Mucosa of descending colon (tissue), 3 donors: Measurements from ENCODE around the gene FOXN3. TPM values are rescaled to one million over a fixed set of nuclear protein-coding genes. Genes with fewer than 3 reads are reported as not detected.

ENCODE experiments used
- ATAC-seq: fragments of 200-7000 bp; cut with Tn5 transposase; one replicate; pipeline ENCODE4 v1.9.1; 2020; ENCODE audit warnings: mild to moderate bottlenecking, moderate library complexity
- DNase-seq, 3 donors: peaks; one replicate each; pipeline ENCODE4 v3.0.0-alpha.2; 2020
- H3K36me3 ChIP-seq: fragments of 200-600 bp; one replicate; pipeline ENCODE4 v1.8.0; 2021; ENCODE audit warnings: low read depth, mild to moderate bottlenecking
- H3K4me1 ChIP-seq: fragments of 200-600 bp; one replicate; pipeline ENCODE4 v1.8.0; 2021; ENCODE audit warnings: low read depth, mild to moderate bottlenecking
- H3K4me3 ChIP-seq: fragments of 200-600 bp; one replicate; pipeline ENCODE4 v1.8.0; 2021; ENCODE audit warnings: mild to moderate bottlenecking
- H3K9me3 ChIP-seq: fragments of 200-600 bp; one replicate; pipeline ENCODE4 v1.8.0; 2021; ENCODE audit warnings: mild to moderate bottlenecking
- intact Hi-C, 2 donors: fragments of 100-400 bp; cut with DNase I in 1 of 2; cut with micrococcal nuclease in 1 of 2; formaldehyde crosslinking; loops; one replicate each; pipeline versions ENCODE4 v1.11.0 to v1.11.1; 2022; cut with DNase I, micrococcal nuclease
- total RNA-seq, 3 donors: library from RNA; stranded (reverse); fragmentation: NEBNext Ultra II Directional in 2 of 3; extraction: Animal tissue kit (Norgen Biotek cat#: 25700) in 2 of 3; gene quantifications; one replicate each; pipeline versions ENCODE4 v1.2.1 to v1.2.4, GENCODE V29; 2021 to 2023
- TF ChIP-seq, protein P1 (sequence below): fragments of 200-600 bp; IDR thresholded peaks from one replicate; pipeline ENCODE4 v1.8.0; 2022; ENCODE audit warnings: antibody characterized with exemption, mild to moderate bottlenecking
- donor health status: DM: no; HTN: no; CAD: no; lungs with moderate emphysema.
- donor health status: DM: no; HTN: no; CAD: no.
- donor health status: DM: no; HTN: yes; CAD: no.

Gene FOXN3
- total RNA-seq, 3 donors from 2014 or later, result 77.4 to 154 (median 113) TPM

DNA sequence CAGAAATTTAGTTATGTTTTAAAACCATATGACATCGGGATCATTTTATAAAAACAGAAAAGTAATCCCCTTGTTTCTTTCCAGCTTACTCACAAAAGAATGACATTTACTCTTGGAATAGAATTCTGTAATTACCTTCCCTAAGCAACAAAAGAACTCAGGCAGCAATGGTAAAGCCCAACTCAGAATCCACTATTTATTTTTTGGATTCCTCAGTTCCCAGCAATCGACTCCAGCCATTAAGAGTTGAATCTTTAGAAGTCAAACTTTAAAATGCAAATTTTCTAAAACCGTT, 65.9 kb downstream of the FOXN3 start:
- intact Hi-C loops, result no loop called here
- ATAC-seq (no peak), DNase-seq (no peak)
- Histone ChIP-seq H3K4me1 (peaks cover 11% of the 10 kb centered on the region), H3K4me3 (no peak overlapping the region), H3K9me3 (no peaks in the 10 kb centered on the region), H3K36me3 (no peaks in the 10 kb centered on the region)
- TF ChIP-seq, protein P1, sequence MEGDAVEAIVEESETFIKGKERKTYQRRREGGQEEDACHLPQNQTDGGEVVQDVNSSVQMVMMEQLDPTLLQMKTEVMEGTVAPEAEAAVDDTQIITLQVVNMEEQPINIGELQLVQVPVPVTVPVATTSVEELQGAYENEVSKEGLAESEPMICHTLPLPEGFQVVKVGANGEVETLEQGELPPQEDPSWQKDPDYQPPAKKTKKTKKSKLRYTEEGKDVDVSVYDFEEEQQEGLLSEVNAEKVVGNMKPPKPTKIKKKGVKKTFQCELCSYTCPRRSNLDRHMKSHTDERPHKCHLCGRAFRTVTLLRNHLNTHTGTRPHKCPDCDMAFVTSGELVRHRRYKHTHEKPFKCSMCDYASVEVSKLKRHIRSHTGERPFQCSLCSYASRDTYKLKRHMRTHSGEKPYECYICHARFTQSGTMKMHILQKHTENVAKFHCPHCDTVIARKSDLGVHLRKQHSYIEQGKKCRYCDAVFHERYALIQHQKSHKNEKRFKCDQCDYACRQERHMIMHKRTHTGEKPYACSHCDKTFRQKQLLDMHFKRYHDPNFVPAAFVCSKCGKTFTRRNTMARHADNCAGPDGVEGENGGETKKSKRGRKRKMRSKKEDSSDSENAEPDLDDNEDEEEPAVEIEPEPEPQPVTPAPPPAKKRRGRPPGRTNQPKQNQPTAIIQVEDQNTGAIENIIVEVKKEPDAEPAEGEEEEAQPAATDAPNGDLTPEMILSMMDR, result no peak

DNA sequence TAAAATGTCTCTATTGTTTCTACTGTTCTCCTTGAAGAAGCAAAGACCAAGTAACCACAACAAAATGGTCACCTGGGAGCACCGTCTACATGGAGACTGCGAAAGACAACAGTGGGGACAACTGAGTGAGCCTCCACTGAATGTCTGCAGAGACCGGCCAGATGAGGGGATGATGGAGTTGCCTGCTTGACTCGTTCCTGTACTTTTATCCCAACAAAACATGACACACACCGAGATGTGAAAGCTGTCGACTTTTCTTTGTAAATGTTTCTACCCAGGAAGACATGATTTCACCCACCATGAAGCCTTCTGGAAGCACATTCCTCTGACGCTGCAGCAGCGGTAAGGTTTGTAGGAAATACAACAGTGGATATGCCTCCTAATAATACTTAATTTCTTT, 66.9 kb downstream of the FOXN3 start:
- TF ChIP-seq, protein P1, result no peak
- no peaks in the 10 kb centered on the region for H3K36me3 ChIP-seq
- no peak for DNase-seq

DNA sequence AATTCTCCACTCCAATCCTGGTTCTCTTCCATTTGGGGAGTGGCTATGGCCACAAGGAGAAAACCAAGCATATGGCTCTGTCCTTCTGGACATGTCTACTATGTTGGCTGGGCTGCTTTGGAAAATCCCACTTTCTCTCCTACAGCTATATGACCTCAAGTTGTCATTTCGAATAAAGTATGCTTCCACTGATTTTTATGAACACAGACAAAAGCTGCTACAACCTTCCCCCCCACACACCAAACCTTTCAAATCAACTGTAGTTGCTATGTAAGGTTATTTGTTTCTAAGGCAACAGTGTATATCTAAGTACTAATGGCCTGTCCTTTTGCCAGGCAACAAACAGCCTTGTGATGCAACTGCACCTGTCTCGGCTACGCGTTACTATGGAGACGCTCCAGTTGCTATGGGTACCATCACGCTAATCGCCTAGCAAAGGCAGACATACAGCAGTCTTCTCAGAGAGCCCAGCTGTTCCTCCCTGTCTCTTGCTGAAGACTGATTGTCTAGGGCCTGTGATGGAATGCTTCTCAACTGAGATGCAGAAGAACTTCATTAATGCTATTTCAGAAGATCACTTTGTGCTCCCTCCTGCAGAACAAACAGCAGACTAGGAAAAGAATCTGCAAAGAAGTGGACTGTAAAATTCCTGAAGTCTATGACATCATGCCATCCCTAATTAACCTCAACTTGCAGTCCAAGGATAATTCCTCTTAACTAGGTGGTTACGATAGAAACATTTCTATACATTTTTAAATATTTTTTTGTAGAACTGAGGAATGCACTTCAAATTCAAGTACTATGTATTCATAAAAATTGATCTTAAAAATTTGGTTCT, 67.6 kb downstream of the FOXN3 start:
- ATAC-seq (peak; percentile 85), DNase-seq (peak in 1 of 3 donors; percentile 44)
- H3K4me3 ChIP-seq, result no peak overlapping the region
- intact Hi-C loops, result no loop called here
- H3K36me3 ChIP-seq, result no peaks in the 10 kb centered on the region
- TF ChIP-seq, protein P1, result no peak
- H3K9me3 ChIP-seq, result no peaks in the 10 kb centered on the region
- peaks cover 11% of the 10 kb centered on the region for H3K4me1 ChIP-seq

More for the DNA sequence above, 66.9 kb downstream of the FOXN3 start:
- no peak overlapping the region for H3K4me3 ChIP-seq
- intact Hi-C loops, result no loop called here
- peaks cover 11% of the 10 kb centered on the region for H3K4me1 ChIP-seq
- no peaks in the 10 kb centered on the region for H3K9me3 ChIP-seq
- no peak for ATAC-seq

DNA sequence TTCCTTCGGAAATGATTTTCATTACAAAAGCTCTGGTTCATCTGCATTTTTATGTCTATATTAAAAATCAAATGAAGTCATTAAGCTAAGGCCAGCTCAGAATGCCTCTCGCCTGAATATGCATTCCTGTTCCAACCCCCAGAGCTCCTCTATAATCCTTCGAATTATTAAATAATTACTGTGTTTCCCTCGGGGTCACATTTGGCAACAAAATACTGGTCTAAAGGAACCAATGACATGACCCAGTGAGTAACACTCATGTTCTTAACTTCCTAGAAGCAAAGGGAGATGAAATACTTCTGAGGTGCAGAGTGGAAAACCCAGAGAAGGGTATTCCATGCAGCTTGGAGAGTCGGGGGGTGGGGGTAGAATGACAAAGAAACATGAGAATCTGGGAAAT, 68.3 kb downstream of the FOXN3 start:
- peaks cover 11% of the 10 kb centered on the region for H3K4me1 ChIP-seq

DNA sequence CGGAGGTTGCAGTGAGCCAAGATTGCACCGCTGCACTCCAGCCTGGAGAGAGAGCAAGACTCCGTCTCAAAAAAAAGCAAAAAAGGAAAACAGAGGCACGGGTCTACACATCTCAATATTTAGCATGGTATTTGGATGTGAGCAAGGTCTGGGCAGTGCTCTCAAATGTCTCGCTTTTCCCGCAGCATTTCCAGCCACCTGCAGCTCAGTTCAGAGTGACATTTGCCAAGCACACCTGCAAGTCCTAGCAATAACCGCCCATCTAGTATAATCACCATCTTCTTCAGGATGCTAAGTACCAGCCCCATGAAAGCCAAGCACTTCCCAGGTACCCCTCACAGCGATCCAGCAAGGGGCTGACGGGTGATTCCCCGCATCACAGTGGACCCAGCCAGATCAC, 69.1 kb downstream of the FOXN3 start:
- Histone ChIP-seq H3K9me3 (no peaks in the 10 kb centered on the region), H3K36me3 (no peaks in the 10 kb centered on the region), H3K4me1 (peaks cover 11% of the 10 kb centered on the region), H3K4me3 (no peak overlapping the region)
- DNase-seq (no peak), ATAC-seq (no peak)
- TF ChIP-seq, protein P1, result no peak
- intact Hi-C loops, result no loop called here

More for the DNA sequence above, 68.3 kb downstream of the FOXN3 start:
- ATAC-seq, result no peak
- intact Hi-C loops, result no loop called here
- no peak for DNase-seq
- H3K9me3 ChIP-seq, result no peaks in the 10 kb centered on the region
- no peak overlapping the region for H3K4me3 ChIP-seq
- TF ChIP-seq, protein P1, result no peak
- H3K36me3 ChIP-seq, result no peaks in the 10 kb centered on the region
